PFSK-1 (cell line): Measurements from ENCODE around the gene TIGD1.

Source experiments
- FOXP2 ChIP-seq: optimal IDR thresholded peaks from 2 replicates; pipeline ENCODE3; 2011; ENCODE audit warnings: borderline replicate concordance, control low read depth, inconsistent platforms; ENCODE audit not compliant: insufficient read depth; ENCODE audit errors: extremely low read length, extremely low read depth
- POLR2AphosphoS5 ChIP-seq: IDR thresholded peaks from 2 replicates; pipeline ENCODE4 v1.6.1; 2012; ENCODE audit warnings: low read depth, mild to moderate bottlenecking, control low read depth, low read length, moderate library complexity
- REST ChIP-seq, 2 experiments: IDR thresholded peaks; 2 replicates each; pipeline versions ENCODE4 v1.6.1 to v1.8.0; 2011 to 2012; ENCODE audit warnings: low read depth in 2 of 2, low read length in 2 of 2, control low read depth in 1 of 2, inconsistent platforms in 1 of 2, mild to moderate bottlenecking in 1 of 2, moderate library complexity in 1 of 2; ENCODE audit not compliant: insufficient read depth in 1 of 2
- SIN3A ChIP-seq: IDR thresholded peaks from 2 replicates; pipeline ENCODE4 v1.6.1; 2012; ENCODE audit warnings: mild to moderate bottlenecking, low read length, moderate library complexity, borderline replicate concordance; ENCODE audit not compliant: insufficient read depth
- TAF1 ChIP-seq: IDR thresholded peaks from 2 replicates; pipeline ENCODE4 v1.6.1; 2012; ENCODE audit warnings: low read length, control low read depth, borderline replicate concordance; ENCODE audit not compliant: insufficient read depth

The TIGD1 gene

GRCh38 chr2:232541195-232541960, 9.0 kb downstream of the TIGD1 start:
- TF ChIP-seq POLR2AphosphoS5 (no peak), TAF1 (no peak), SIN3A (no peak), FOXP2 (no peak), REST (IDR thresholded peaks at IDR 0.05; ENCODE audit: insufficient read depth in 1 of 2, low read depth in 2 of 2, low read length in 2 of 2) (no peak)

GRCh38 chr2:232540441-232541041, 9.8 kb downstream of the TIGD1 start:
- TF ChIP-seq SIN3A (no peak), TAF1 (no peak), REST (IDR thresholded peaks at IDR 0.05; ENCODE audit: insufficient read depth in 1 of 2, low read depth in 2 of 2, low read length in 2 of 2) (no peak)

- TF ChIP-seq REST (IDR thresholded peaks at IDR 0.05; ENCODE audit: insufficient read depth in 1 of 2, low read depth in 2 of 2, low read length in 2 of 2) (no peak), SIN3A (no peak), POLR2AphosphoS5 (no peak), TAF1 (no peak)
Measured at GRCh38 chr2:232539298-232540231, 10.8 kb downstream of the TIGD1 start, which contains the start of gene CHRNG. TSS of gene CHRNG (plus strand) at chr2:232539692. CDS start at chr2:232539748, 56 bp downstream.

GRCh38 chr2:232538671-232539070, 11.7 kb downstream of the TIGD1 start:
- TF ChIP-seq FOXP2 (no peak), TAF1 (no peak), SIN3A (no peak), POLR2AphosphoS5 (no peak), REST (IDR thresholded peaks at IDR 0.05; ENCODE audit: insufficient read depth in 1 of 2, low read depth in 2 of 2, low read length in 2 of 2) (no peak)
